GM19397 (cell line): ENCODE measurements around the gene BDNF.

Experiments
- ATAC-seq: cut with Tn5 transposase; IDR thresholded peaks from one replicate; pipeline ENCODE4 v1.9.1; 2021; ENCODE audit warnings: mild to moderate bottlenecking, moderate library complexity; ENCODE audit not compliant: unreplicated experiment

BDNF gene

DNA sequence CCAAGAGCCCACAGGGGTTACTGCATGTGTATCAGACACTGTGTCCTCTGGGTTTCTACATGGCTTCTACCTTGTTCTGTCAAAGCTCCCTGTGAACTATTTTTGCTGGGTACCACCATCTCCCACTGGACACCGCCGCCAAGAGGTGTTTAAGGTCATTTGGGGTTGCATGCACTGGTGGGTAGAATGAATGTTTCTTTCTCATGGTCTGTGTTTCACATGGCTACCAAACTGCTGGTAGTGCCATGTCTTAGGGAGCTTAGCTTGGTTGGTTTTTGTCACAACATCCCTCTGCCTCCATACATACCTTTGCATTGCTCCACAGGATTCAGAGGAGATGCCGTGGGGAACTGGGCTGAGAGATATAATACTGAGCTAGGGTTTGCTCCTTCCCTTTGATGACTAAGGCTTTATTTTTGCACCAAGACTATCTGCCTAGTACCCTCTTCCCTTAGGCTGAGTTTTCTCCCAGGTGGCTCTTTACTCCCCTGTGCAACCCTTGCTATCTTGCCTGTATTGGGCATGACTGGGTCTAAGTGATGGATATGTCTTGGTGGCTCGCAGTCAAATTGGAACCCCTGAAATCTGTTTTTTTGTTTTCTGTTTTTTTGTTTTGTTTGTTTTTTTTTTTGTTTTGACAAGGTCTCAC, 73.2 kb downstream of the BDNF start:
- ATAC-seq, result no peak

DNA sequence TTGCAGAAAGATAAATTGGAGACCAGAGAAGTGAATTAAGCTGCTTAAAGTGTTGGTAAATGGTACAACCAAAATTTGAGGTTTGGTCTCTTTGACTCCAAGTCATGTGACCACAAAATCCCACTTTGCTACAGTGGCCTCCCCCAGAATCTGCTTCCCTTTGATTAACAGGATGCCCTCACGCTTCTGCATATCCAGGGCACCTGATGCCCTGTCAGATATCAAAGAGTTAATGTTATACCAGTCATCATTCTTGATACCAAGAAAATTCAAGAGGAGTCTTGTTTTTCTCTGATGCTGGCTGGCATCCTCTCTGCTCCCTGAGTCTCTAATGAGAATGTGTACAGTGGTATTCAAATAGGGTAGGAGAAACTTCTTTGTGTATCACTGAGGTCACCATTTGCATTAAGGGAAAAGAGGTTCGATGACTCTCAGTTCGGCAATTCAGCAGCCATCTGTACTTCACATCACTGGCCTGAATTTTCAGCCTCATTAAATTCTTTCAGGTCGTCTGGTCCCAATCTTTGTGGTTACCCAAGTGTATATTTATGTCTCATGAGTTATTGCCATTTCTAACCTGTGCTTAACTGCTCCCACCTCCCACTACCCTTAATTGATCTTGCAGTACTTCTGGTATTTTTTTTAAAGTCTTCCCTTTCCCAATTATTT, 73.9 kb downstream of the BDNF start:
- ATAC-seq, result no peak

DNA sequence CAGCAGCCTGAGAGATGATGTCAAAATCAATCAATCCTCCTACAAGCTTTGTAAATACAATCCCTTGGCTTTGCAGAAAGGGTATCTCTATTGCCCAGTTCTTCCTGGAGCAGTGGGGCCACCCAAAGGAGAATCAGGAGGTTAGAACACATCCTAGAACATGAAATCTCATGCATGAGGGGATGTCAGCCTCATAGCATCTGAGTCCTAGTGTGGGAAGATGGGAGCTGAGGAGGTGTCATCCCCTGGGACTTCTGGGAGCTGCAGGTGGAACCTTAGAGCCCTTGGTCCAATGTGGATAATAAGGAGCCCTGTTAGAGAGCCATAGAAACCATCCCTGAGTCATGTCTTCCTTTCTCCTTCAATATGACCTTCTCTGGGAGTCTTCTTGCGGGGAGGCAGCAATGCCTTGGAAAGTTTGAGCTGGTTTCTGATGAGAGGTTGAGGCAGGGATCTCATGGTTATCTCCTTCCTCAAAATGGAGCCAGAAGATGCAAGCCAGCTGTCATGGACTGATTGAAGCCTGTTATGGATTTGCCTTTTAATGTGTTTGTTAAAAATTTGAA, 74.8 kb downstream of the BDNF start:
- no peak for ATAC-seq

DNA sequence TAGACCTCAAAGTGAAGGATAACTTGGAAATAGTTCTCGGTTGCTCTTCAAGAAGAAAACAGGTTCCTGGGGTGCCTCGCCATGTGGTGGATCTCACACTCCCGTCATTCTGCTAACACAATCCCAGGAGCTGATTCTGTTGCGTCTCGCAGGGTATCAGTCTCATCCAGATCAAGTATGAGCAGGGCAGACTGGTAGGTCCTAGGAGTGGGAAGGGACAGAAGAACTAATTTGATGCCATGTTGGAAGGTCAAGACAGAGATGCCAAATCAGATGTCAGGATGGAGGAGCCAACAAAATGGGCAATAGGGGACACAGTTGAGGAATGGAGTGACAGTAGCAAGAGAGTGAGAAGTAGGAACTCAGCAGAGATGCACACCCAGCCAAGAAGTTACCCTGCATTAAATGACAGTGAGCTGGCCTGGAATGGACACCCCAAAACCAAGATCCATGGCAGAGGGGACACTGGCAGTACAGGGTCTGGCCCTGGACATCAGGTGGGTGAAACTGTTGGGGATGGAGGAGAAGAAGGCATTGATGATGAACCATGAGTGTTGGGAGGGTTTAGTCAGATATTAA, 76.2 kb downstream of the BDNF start:
- no peak for ATAC-seq

DNA sequence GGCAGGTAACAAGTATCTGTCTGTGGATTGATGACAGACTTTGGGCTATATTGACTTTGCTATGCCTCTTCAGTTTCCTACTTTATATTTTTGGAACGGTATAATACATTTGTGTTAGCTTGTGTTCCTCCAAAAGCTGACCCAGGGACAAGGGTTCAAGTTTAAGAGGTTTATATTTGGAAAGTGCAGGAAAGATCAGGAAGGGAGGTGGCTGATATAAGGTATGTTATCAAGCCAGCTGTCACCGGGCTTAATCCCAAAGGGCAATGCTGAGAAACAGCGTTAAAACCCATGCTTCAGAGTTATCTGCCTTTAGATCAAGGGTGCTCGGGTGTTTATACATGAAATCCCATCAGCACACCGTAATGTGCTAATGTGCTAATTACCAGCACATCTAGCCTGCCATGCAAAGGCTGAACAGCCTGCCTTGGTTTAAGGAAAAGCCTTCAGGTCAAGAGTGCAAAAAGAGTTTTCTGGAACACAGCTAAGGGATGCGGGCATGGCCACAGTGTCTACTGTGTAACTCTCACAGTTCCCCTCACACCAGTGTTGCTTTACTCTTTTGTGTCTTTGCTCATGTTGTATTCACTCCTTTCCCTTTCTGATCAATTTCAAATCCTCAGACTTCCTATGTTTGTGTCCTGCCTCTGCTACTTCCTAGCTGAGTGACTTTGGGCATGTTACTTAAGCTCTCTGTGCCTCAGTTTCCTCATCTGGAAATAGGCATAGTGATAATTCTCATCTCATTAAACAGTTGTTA, 77.5 kb downstream of the BDNF start:
- ATAC-seq, result no peak

DNA sequence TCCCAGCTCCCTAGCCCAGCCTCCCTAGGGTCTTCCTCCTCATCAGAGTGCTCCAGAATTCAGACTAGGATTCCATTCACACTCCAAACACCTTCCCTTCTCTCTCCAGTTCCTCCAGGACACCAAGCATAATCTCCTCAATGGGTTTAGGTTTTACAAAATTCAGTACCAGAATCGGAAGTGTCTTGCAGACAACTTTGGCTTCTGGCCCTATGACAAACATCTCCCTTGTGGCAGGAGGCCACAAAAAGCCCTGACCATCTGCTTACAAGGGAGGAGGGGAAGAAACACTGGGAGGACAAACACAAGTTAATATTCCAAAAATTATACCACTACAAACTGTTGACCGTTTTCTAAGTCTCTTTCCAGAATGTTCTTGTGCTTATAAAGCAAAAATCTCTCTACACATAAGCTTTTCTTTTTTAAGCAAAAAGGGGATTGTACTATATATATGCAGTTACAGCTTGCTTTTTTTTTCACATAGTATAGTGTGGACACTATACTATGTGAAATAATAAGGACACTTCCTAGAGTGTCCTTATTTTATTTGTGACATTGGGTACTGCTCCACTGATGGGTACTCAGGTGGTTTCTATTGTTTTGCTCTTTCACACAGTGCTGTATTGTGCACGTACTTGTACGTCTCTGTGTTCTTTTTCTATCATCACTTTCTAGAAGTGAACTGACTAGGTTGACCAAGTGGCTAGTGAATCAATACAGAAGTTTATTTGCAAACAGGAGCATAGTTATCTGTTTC, 78.7 kb downstream of the BDNF start:
- no peak for ATAC-seq

DNA sequence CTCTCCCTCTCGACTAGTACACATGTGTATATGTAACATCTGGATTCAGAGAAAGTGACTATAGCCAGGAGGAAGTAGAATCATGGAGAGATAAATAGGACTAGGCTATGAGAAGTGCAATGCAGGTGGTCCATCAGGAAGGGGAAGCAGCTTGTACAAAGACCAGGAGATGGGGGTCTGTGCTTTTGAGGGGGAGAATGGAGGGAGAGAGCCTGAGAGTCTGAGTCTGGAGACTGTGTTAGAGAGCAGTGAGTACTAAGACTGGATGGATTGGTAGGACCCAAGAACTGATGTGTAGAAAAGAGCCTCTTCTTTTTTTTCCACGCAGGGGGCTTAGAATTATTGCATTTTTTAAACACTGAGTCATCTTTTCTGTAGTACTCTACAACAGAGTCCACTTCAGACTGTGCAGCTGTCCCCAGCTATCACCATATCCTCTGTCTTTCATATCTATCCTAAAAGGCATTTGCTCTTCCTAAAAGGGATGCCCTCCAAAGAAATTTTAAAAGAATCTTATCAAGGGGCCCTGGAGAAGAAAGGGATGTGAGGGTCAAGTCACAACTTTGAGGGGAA, 80.4 kb downstream of the BDNF start:
- no peak for ATAC-seq

DNA sequence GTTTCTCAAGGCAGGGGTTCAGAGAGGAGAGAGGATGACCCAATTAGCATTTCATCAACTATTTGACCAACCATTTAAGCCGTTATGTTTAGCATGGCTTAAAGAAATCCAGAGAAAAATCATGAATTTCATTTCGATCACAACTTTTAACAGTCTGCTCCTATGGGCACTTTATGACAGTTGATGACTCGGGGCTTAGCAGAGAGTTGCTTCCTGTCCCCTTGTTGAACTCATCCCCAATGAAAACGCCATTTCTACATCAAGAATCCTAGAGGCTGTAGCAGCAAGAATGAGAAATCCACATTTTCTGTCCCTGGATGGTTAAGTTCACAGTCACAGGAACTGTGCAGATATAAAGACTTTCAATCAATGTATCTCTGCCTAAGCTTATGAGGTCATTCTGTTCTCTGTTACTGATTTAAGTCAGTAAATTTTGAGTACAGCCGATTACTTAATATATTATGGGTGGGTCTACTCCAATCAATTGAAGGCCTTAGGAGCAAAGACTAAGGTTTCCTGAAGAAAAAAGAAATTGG, 81.1 kb downstream of the BDNF start:
- ATAC-seq, result no peak

DNA sequence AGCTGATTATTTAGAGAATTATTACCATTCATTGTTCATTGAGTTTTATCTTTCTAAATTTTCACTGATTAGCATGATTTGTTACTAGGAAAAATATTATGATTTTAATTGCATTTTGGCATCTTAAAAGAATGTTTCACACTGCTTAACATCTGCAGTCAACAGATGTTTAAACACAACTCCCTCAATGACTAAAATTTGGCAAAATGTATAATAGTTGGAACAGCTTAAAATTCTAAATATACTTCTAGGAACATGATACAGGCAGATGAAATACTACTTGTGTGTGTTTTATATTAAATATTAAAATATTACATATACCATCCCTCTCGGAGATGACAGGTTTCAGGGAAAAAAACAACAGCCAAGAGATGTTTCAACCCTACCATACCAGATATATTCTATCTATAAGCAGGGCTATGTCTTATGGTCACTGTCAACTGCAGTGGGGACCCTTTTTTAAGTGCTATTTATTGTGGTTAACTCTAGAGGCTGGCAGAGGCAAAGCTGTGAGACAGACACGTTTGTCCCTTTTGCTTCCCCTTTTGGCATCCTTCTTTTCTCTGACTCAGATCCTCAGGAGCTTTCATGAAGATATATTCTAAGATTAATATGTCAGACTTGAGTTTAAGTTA, 81.9 kb downstream of the BDNF start:
- ATAC-seq, result no peak

DNA sequence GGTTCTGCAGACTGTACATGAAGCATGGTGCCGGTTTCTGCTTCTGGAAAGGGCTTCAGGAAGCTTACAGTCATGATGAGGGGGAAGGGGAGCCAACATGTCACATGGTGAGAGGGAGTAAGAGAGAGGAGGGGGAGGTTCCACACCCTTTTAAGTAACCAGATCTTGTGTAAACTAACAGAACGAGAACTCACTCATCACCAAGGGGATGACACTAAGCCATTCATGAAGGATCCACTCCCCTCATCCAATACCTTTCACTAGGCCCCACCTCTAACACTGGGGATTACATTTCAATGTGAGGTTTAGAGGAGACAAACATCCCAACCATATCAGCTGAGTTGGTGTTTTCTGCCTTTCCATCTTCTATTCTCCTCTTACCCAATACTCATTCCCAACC, 83.5 kb downstream of the BDNF start:
- ATAC-seq, result no peak

DNA sequence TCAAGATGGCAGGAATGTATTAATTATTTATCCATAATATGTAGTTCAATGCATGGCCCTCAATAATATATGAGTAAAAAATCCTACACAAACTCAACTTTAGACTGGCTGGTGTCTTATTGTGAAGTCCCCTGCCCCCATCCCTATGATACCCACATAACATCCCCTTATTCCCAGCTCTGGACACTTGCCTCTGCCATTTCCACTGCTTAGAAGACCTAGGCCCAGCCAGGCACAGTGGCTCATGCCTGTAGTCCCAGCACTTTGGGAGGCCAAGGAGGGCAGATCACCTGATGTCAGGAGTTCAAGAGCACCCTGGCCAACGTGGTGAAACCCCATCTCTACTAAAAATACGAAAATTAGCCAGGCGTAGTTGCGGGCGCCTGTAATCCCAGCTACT, 84.4 kb downstream of the BDNF start:
- no peak for ATAC-seq

DNA sequence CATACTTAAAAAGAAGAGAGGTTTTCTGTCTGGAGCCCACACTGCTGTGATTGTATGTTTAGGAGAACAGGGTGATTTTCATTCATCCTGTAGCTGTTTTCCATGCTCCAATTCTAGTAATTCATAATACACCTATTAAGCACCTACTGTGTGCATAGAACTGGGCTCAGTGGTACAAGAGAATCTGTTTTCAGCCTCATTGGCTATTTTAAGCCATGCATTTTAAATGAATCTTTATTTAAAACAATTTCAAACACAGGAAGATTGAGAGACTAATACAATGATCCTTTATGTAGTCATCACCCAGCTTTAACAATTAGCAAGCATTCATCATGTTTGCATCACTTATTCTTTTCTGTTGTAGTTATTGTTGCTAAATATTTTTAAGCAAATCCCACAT, 86.2 kb downstream of the BDNF start:
- no peak for ATAC-seq

DNA sequence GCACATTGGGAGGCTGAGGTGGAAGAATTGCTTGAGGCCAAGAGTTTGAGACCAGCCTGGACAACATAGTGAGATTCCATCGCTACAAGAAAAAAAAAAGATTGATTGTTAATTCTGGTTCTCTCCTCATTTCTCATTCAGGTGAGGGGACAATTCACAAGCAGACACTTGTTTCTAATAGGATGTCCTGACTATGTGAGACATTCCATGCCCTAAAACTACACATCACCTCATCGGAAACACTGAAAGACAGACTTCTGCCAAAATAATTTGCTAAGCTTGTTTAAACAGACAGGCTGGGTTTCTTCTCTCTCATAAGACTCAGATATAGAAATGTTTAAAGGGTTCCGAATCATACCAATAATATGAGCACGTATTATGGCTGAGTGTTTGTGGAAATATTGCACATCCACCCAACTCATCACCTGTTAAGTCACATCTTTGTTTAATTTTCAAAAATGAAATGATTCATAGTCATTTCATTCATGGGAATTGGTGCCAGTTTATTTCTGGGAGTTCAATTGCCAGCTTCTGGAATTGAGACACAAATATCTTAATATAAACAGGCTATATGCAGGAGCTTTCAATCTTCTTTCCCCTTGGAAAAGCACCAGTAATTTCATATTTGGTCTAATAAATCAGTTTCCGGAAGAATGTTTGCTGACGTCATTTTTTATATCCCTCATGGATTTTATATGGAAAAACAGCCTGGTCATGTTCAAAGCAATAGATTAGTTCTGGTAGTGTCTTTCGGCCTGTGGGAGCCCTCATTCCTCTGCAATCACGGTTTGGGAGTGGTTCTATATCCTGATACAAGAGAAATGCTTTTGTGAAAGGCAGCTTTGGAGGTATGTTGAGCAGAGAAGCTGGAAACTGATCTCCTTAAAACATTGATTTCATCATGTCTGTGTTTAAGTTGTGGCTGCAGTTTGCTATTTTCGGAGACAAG, 87.0 kb downstream of the BDNF start:
- no peak for ATAC-seq

DNA sequence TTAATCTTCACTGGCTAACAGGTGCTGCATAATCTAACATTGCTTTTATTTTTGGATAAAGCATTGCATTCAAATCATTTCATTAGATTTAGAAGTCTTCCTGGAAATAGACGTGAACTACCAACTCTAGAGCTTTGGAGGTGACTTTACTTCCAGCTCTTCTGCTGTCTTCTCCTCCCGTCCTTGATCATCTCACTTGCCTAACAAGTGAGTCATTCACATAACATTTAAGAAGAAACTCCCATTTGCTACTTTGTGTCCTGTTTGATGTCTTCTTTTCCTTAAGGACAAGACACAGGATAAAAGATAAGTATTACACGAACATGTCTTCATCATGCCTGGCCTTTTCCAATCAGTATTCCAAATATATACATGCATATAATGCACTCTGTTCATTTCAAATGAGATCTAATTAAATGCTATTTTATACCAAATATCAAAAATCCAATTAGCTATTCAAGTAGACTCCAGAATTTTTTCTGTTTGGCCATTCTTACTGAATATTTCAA, 88.3 kb downstream of the BDNF start:
- no peak for ATAC-seq

DNA sequence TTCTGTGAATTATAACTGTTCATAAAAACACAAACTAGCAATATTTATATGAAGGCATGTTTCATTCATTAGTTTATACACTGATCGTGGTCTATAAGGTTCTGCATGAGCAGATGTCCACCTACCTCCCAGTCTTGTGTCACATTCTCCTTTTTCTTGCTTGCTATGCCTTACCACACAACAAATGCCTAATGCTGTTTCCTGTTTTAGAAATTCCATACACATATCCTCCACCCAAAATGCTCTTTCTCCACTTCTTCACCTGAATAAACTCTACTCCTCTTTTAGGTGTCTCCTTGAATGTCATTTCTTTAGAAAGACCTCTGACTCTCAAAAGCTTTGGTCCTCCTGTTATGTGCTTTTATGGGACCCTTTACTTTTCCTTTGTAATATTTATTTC, 88.9 kb downstream of the BDNF start:
- ATAC-seq, result no peak

DNA sequence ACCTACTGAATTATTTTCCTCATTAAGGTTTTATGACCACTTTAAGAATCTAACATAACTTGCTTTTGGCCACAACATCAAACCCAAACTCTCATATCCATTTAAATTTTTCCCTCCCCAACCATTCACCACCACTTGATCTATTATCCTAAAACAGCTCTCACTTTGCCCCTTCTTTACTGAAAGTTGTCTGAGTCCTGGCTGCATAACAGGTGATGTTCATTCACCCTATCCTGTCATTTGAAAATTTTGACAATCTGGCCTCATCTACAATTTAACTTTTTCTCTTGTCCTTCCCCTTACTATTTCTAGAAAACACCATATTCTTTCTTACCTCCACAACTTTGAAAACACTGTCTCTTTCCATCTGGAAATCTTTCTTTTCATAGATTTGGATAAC, 89.3 kb downstream of the BDNF start:
- no peak for ATAC-seq

DNA sequence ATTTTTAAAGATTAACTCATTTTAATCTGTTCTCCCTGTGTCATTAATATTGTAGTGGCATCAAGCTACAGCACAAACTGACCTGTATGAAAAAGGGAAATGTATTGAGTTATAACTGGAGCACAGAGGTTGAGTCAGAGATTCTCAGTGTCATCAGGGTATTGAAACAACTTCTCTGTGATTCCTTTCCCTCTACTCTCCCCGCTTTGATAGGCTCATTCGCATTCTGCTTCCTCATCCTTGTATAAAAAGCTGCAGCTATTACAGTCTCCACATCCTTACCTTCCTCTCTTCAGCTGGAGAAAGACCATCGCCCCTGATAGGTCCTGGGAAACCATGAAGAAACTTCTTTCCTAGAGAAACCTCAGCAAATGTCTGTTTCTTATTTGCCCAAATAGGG, 90.0 kb downstream of the BDNF start:
- ATAC-seq, result no peak

DNA sequence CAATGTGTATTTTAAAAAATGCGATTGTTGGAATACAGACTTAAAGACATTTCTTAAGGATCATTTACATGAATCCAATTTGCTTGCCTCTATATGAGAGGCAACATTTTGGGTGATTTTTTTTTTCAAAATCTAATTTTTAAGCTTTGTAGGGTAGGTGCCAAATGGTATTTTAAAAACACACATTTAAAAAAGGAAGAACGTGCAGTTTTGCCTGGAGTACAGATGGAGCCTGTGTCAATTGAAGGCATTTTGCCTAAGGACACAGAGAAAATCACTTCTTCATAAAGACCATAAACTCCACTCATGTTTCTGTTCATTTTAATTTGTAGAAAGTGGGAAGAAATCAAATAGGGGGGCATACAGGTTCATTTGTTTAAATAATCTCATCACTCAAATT, 91.3 kb downstream of the BDNF start:
- ATAC-seq, result no peak
